H1 (cell line): ENCODE measurements around the gene KCNMA1. TPM values are rescaled to one million over a fixed set of nuclear protein-coding genes. Genes with fewer than 3 reads are reported as not detected.

Source experiments
- CTCF ChIA-PET: fragments of 300-600 bp; sonication (Branson Sonifier 250); formaldehyde crosslinking; loops from one replicate; lab custom pipeline; 2021; ENCODE audit not compliant: partially characterized antibody; lab: Charles Lee
- POLR2A ChIA-PET: fragments of 300-600 bp; sonication (Branson Sonifier 250); formaldehyde crosslinking; loops from one replicate; lab custom pipeline; 2021; ENCODE audit warnings: inconsistent platforms; ENCODE audit not compliant: partially characterized antibody; lab: Charles Lee
- DNase-seq, 2 experiments: peaks; one replicate each; pipeline versions ENCODE4 v3.0.0 to v3.0.0-alpha.2; 2010 to 2022; ENCODE audit warnings: low spot score in 2 of 2, low read depth in 1 of 2, mixed read lengths in 1 of 2
- FAIRE-seq: peaks from 2 replicates; lab custom pipeline; 2011; peaks lifted over from hg19 to GRCh38; lab: Jason Lieb, UNC
- H2AFZ ChIP-seq: 2 replicates; pipeline ENCODE4 v1.8.1; 2012; ENCODE audit warnings: low read length, inconsistent platforms
- H2AK5ac ChIP-seq: 2 replicates; pipeline ENCODE4 v1.6.1; 2013; ENCODE audit warnings: low read depth, low read length
- H2BK120ac ChIP-seq: replicated peaks from 2 replicates; pipeline ENCODE3; 2013; ENCODE audit warnings: low read depth, low read length, inconsistent platforms
- H2BK12ac ChIP-seq: 2 replicates; pipeline ENCODE4 v1.6.1; 2013; ENCODE audit warnings: low read depth, low read length
- H2BK15ac ChIP-seq: 2 replicates; pipeline ENCODE4 v1.6.1; 2013; ENCODE audit warnings: low read length
- H2BK20ac ChIP-seq: 2 replicates; pipeline ENCODE4 v1.6.1; 2013; ENCODE audit warnings: low read length
- H2BK5ac ChIP-seq: 2 replicates; pipeline ENCODE4 v1.6.1; 2013; ENCODE audit warnings: low read depth, low read length
- H3K14ac ChIP-seq: 2 replicates; pipeline ENCODE4 v1.6.1; 2013; ENCODE audit warnings: inconsistent platforms; ENCODE audit not compliant: insufficient read length
- H3K18ac ChIP-seq: 2 replicates; pipeline ENCODE4 v1.6.1; 2013; ENCODE audit warnings: low read length; ENCODE audit errors: extremely low read depth
- H3K23ac ChIP-seq: 2 replicates; pipeline ENCODE4 v1.6.1; 2013; ENCODE audit warnings: inconsistent platforms; ENCODE audit not compliant: insufficient read length
- H3K23me2 ChIP-seq: 2 replicates; pipeline ENCODE4 v1.6.1; 2013; ENCODE audit warnings: low read depth, low read length
- H3K27ac ChIP-seq: 2 replicates; pipeline ENCODE4 v1.6.1; 2011; ENCODE audit warnings: low read depth, low read length, inconsistent platforms
- H3K27me3 ChIP-seq, 4 experiments: replicated peaks in 1 of 4; 1 replicate in 1 of 4; 2 replicates in 3 of 4; pipeline versions ENCODE4 v1.6.1 to v1.8.1; 2011 to 2013; ENCODE audit warnings: low read length in 3 of 4, mild to moderate bottlenecking in 3 of 4, inconsistent platforms in 2 of 4, mixed read lengths in 2 of 4, moderate library complexity in 1 of 4; ENCODE audit not compliant: control insufficient read depth in 3 of 4, insufficient read depth in 3 of 4; ENCODE audit errors: extremely low read depth in 1 of 4
- H3K36me3 ChIP-seq, 4 experiments: 2 replicates each; pipeline versions ENCODE4 v1.6.1 to v1.8.1; 2011 to 2013; ENCODE audit warnings: mild to moderate bottlenecking in 4 of 4, low read length in 3 of 4, moderate library complexity in 2 of 4, control low read depth in 1 of 4, inconsistent platforms in 1 of 4; ENCODE audit not compliant: insufficient read depth in 4 of 4, control insufficient read depth in 2 of 4
- H3K4ac ChIP-seq: replicated peaks from 2 replicates; pipeline ENCODE3; 2013; ENCODE audit warnings: low read length, low read depth, mixed read lengths, inconsistent platforms; ENCODE audit not compliant: insufficient read length
- H3K4me1 ChIP-seq, 4 experiments: replicated peaks in 1 of 4; 1 replicate in 1 of 4; 2 replicates in 3 of 4; pipeline versions ENCODE4 v1.6.1 to v1.8.1; 2011 to 2013; ENCODE audit warnings: low read length in 3 of 4, inconsistent platforms in 2 of 4, mixed read lengths in 1 of 4; ENCODE audit not compliant: insufficient read depth in 4 of 4, control insufficient read depth in 3 of 4
- H3K4me2 ChIP-seq, 2 experiments: 2 replicates each; pipeline versions ENCODE4 v1.6.1 to v1.8.1; 2011 to 2013; ENCODE audit warnings: low read depth in 2 of 2, low read length in 2 of 2, control low read depth in 1 of 2, inconsistent platforms in 1 of 2, mild to moderate bottlenecking in 1 of 2; ENCODE audit not compliant: insufficient read depth in 1 of 2
- H3K4me3 ChIP-seq, 4 experiments: fragments of 200-600, 300-600 bp in 1 of 4; sonication (generic), shearing (Covaris generic), sonication (Bioruptor Twin) in 1 of 4; 2 replicates each; pipeline versions ENCODE4 v1.5.1 to v1.8.1; 2011 to 2016; ENCODE audit warnings: low read length in 4 of 4, low read depth in 3 of 4, control low read depth in 2 of 4, inconsistent platforms in 2 of 4, mild to moderate bottlenecking in 2 of 4, mixed read lengths in 1 of 4, moderate library complexity in 1 of 4; ENCODE audit not compliant: insufficient read depth in 2 of 4; ENCODE audit errors: extremely low read depth in 1 of 4
- H3K56ac ChIP-seq: replicated peaks from 2 replicates; pipeline ENCODE3; 2013; ENCODE audit warnings: low read depth, mild to moderate bottlenecking, mixed read lengths, low read length, inconsistent platforms; ENCODE audit not compliant: insufficient read length
- H3K79me1 ChIP-seq: 2 replicates; pipeline ENCODE4 v1.6.1; 2013; ENCODE audit warnings: low read depth, low read length, control low read depth
- H3K79me2 ChIP-seq, 2 experiments: 2 replicates each; pipeline versions ENCODE4 v1.6.1 to v1.8.1; 2012 to 2013; ENCODE audit warnings: low read length in 2 of 2, mild to moderate bottlenecking in 2 of 2, inconsistent platforms in 1 of 2; ENCODE audit not compliant: insufficient read depth in 2 of 2, control insufficient read depth in 1 of 2
- H3K9ac ChIP-seq, 4 experiments: replicated peaks in 1 of 4; 1 replicate in 1 of 4; 2 replicates in 3 of 4; pipeline versions ENCODE4 v1.6.1 to v1.8.1; 2011 to 2013; ENCODE audit warnings: low read depth in 3 of 4, low read length in 3 of 4, control low read depth in 2 of 4, mild to moderate bottlenecking in 2 of 4, moderate library complexity in 2 of 4, inconsistent platforms in 1 of 4; ENCODE audit errors: extremely low read depth in 1 of 4
- H3K9me3 ChIP-seq, 2 experiments: 2 replicates each; pipeline versions ENCODE4 v1.6.1 to v1.8.1; 2012 to 2013; ENCODE audit warnings: mild to moderate bottlenecking in 2 of 2, moderate library complexity in 2 of 2, control low read depth in 1 of 2, inconsistent platforms in 1 of 2, low read depth in 1 of 2, low read length in 1 of 2, mixed read lengths in 1 of 2; ENCODE audit not compliant: insufficient read depth in 2 of 2
- H4K20me1 ChIP-seq, 2 experiments: replicated peaks in 1 of 2; 2 replicates each; pipeline versions ENCODE3 to v1.8.1; 2011 to 2013; ENCODE audit warnings: inconsistent platforms in 2 of 2, low read length in 2 of 2, mild to moderate bottlenecking in 1 of 2; ENCODE audit not compliant: insufficient read depth in 2 of 2, control insufficient read depth in 1 of 2
- H4K5ac ChIP-seq: 2 replicates; pipeline ENCODE4 v1.6.1; 2013; ENCODE audit warnings: low read length, low read depth, mixed read lengths, inconsistent platforms; ENCODE audit not compliant: insufficient read length
- H4K8ac ChIP-seq: 2 replicates; pipeline ENCODE4 v1.8.0; 2013; ENCODE audit warnings: mild to moderate bottlenecking, moderate library complexity, low read length, inconsistent platforms; ENCODE audit not compliant: insufficient read depth; ENCODE audit errors: extremely low read depth
- H4K91ac ChIP-seq: replicated peaks from 2 replicates; pipeline ENCODE3; 2013; ENCODE audit warnings: low read length, mixed read lengths, inconsistent platforms; ENCODE audit not compliant: insufficient read length
- CTBP2 ChIP-seq: IDR thresholded peaks from 2 replicates; pipeline ENCODE4 v1.7.0; 2011; ENCODE audit warnings: borderline replicate concordance, mild to moderate bottlenecking, moderate library complexity, mixed read lengths, low read length; ENCODE audit not compliant: insufficient read depth, insufficient read length
- EZH2 ChIP-seq: fragments of 200-600 bp; sonication (generic); IDR thresholded peaks from 2 replicates; pipeline ENCODE4 v1.7.1; 2012; ENCODE audit warnings: low read depth, mild to moderate bottlenecking, moderate library complexity, low read length, inconsistent platforms; ENCODE audit not compliant: severe bottlenecking
- JUN ChIP-seq: IDR thresholded peaks from 2 replicates; pipeline ENCODE4 v1.6.1; 2011; ENCODE audit warnings: low read depth, mild to moderate bottlenecking, improper control_type of control experiment, low read length
- KDM4A ChIP-seq: IDR thresholded peaks from one replicate; pipeline ENCODE4 v1.7.1; 2012; ENCODE audit warnings: low read depth, mild to moderate bottlenecking, moderate library complexity, low read length, inconsistent platforms; ENCODE audit not compliant: severe bottlenecking
- PHF8 ChIP-seq: fragments of 200-600 bp; sonication (generic); conservative IDR thresholded peaks from 2 replicates; pipeline ENCODE4 v1.7.1; 2012; ENCODE audit warnings: low read depth, mild to moderate bottlenecking, inconsistent platforms, low read length, moderate library complexity
- RBBP5 ChIP-seq: IDR thresholded peaks from 2 replicates; pipeline ENCODE4 v1.7.1; 2012; ENCODE audit warnings: low read depth, mild to moderate bottlenecking, inconsistent platforms, low read length, moderate library complexity, borderline replicate concordance
- RNF2 ChIP-seq: fragments of 200-900, 300-1000 bp; sonication (generic); IDR thresholded peaks from 2 replicates; pipeline ENCODE4 v1.7.1; 2016; ENCODE audit warnings: borderline replicate concordance, low read depth, mild to moderate bottlenecking, antibody characterized with exemption, low read length; ENCODE audit not compliant: poor library complexity, severe bottlenecking; ENCODE audit errors: missing control alignments
- TAF7 ChIP-seq: optimal IDR thresholded peaks from 2 replicates; pipeline ENCODE3; 2011; ENCODE audit warnings: low read depth, mild to moderate bottlenecking, inconsistent platforms, low read length, moderate library complexity, borderline replicate concordance
- WGBS, 2 experiments: shearing (Covaris generic) in 1 of 2; methylation state at CpG; one replicate each; pipeline versions ENCODE4 v1.1.6 to v1.1.7; 2013 to 2015; ENCODE audit warnings: low lambda C conversion rate in 2 of 2, mixed read lengths in 2 of 2, inconsistent platforms in 1 of 2, low coverage in 1 of 2, missing lambda C conversion rate in 1 of 2; ENCODE audit not compliant: insufficient replicate concordance in 2 of 2, insufficient coverage in 1 of 2, insufficient read length in 1 of 2; ENCODE audit errors: extremely low coverage in 1 of 2, missing lambda C conversion rate in 1 of 2; 5-methylcytosine and 5-hydroxymethylcytosine counted together
- polyA plus RNA-seq, 7 experiments: library from polyadenylated mRNA; depleted of rRNA in 3 of 7; stranded (reverse) in 5 of 7; unstranded in 2 of 7; fragments of >200 nt in 5 of 7; fragments of 200-250 nt in 2 of 7; gene quantifications; 1 replicate in 5 of 7; 2 replicates in 1 of 7; 4 replicates in 1 of 7; pipeline versions ENCODE4 v1.2.1 to v1.2.3, GENCODE V29; 2011 to 2013; ENCODE audit warnings: missing spikeins in 2 of 7, mixed read lengths in 2 of 7
- total RNA-seq: library from RNA; stranded (reverse); fragmentation: NEBNext Ultra II Directional; extraction: Animal tissue kit (Norgen Biotek cat#: 25700); gene quantifications from 2 replicates; pipeline ENCODE4 v1.2.1, GENCODE V29; 2021

Gene KCNMA1
- total and polyA plus RNA-seq, 2 of the 8 experiments (the other 6 are each of a cell fraction or from before 2014, with no cell fraction given), result 10.2 to 11.1 TPM

GRCh38 chr10:77638321-77639101, 903 bp upstream of the KCNMA1 start:
- ChIA-PET CTCF (interaction anchor here (0.6 to 7.9 kb wide), 21 partner anchors 12 to 472 kb away, joined by 3 to 96 read pairs (median 3); no protein-coding TSS in a partner anchor), POLR2A (no interaction called here)
- H3K23me2 ChIP-seq, result peaks cover 19% of the 10 kb centered on the region
- no peaks in the 10 kb centered on the region for H3K9me3 ChIP-seq
- no peak overlapping the region for H3K56ac ChIP-seq
- peaks cover 2% of the 10 kb centered on the region in 2 experiments for H4K20me1 ChIP-seq
- 0 out of 4 replicates have a peak, but pooled peaks cover 0 to 9% of the 10 kb centered on the region in 2 experiments for H3K79me2 ChIP-seq
- H4K8ac ChIP-seq, result no peak overlapping the region
- peak overlapping the region in 2 of 4 experiments; percentile 13 to 50; a peak in 1 of 7 replicates for H3K9ac ChIP-seq
- H3K4me2 ChIP-seq, result peak overlapping the region; percentile 90 to 96
- no peak overlapping the region for H3K14ac ChIP-seq
- no peak overlapping the region for H4K91ac ChIP-seq
- H3K23ac ChIP-seq, result no peak overlapping the region
- no peak overlapping the region for H2BK5ac ChIP-seq
- peak in 1 of 2 experiments; percentile 75 for DNase-seq
- H3K27me3 ChIP-seq, result peaks cover 16 to 51% (median 49%) of the 10 kb centered on the region in 4 experiments
- TF ChIP-seq RBBP5, result peak; percentile 51; the same call in 1 of the 2 replicates
- TF ChIP-seq KDM4A, result peak; percentile 97
- peak; percentile 15; the same call in 1 of the 2 replicates for TF ChIP-seq PHF8
- TF ChIP-seq RNF2, result peak; percentile 26
- peak; percentile 73 for TF ChIP-seq CTBP2
- TF ChIP-seq EZH2, result peak; percentile 54
- no peak for TF ChIP-seq TAF7
- no peak for TF ChIP-seq JUN
- no peak overlapping the region for H2BK120ac ChIP-seq
- peaks cover 6 to 16% (median 11%) of the 10 kb centered on the region in 4 experiments for H3K4me1 ChIP-seq
- H3K27ac ChIP-seq, result no peak overlapping the region
- no peak overlapping the region for H2BK20ac ChIP-seq
- 6% methylated on average over 40 of the region's 56 CpGs; no CpG with 5 or more reads in 1 of the 2 experiments for WGBS, 2 experiments
- no peak overlapping the region for H2BK15ac ChIP-seq
- H2AFZ ChIP-seq, result 0 out of 2 replicates have a peak overlapping the region, but pooled peaks have one; percentile 25
- no peaks in the 10 kb centered on the region for H3K36me3 ChIP-seq
- H2BK12ac ChIP-seq, result no peak overlapping the region
- peak overlapping the region; percentile 52 to 83 (median 72) for H3K4me3 ChIP-seq
- H3K4ac ChIP-seq, result no peak overlapping the region
- H3K18ac ChIP-seq, result no peak overlapping the region; the same call in 1 of the 2 replicates
- no peaks in the 10 kb centered on the region for H3K79me1 ChIP-seq
- no peak overlapping the region for H4K5ac ChIP-seq
- no peak for FAIRE-seq
- H2AK5ac ChIP-seq, result no peak overlapping the region
